HG02852 (cell line): ENCODE measurements around the gene LOXHD1.

Source experiments
- ATAC-seq: cut with Tn5 transposase; IDR thresholded peaks from one replicate; pipeline ENCODE4 v1.9.1; 2021; ENCODE audit warnings: mild to moderate bottlenecking, moderate library complexity; ENCODE audit not compliant: unreplicated experiment

The LOXHD1 gene

DNA sequence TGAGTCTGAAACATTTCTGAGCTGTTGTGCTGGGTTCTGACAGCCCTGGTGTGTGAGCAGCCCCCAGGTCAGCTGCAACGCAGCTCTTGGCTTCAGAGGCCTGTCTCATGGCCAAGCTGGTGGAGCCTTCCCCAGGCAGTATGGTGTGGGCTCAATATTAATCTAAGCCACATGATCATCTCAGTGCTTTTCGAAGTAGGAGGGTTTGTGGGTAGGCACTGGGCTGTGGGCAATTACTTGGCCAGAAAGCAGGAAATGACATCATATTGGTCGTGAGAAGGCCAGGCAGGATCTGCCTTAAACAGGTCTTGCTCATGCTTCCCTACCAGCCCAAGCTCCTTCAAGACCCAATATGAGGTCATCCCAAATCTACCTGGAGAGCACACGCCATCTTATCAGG, 26.9 kb downstream of the LOXHD1 start:
- no peak for ATAC-seq

DNA sequence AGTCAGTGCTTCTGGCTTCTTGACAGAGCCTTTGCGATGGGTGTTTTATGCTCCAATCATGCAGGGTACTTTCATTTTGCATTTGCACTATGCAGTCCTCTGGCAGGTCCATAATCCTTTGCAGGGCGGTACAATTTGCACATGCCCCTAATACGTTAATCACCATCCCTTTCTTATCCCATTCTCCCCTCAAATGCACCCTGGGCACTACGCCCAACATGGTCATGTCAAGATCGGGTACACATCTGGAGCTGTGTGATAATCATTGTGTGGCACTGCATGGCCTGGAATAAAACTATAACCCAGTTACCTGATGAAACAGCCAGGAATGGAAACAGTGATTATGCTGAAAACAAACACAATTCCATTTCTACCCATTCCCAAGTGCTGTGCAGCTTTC, 27.7 kb downstream of the LOXHD1 start:
- ATAC-seq: no peak

DNA sequence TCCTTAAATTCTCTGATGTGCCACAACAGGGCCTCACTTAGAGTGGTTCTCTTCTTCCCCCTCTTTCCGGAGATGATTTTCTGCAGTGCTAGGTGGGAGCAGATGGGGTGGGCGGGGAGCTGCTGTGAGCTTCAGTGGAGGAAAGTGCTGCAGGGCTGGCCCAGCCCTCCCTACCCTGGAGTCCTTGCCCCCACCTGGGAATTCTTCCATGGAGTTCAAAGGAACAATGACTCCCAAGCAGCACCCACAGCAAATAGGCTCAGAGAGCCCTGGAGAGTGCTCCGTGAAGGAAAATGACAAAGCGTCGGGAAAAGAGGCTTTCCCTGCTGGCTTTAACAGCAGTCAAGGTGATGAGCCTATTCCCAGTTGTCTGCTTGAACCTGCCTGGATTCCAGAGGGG, 28.8 kb downstream of the LOXHD1 start:
- no peak for ATAC-seq

DNA sequence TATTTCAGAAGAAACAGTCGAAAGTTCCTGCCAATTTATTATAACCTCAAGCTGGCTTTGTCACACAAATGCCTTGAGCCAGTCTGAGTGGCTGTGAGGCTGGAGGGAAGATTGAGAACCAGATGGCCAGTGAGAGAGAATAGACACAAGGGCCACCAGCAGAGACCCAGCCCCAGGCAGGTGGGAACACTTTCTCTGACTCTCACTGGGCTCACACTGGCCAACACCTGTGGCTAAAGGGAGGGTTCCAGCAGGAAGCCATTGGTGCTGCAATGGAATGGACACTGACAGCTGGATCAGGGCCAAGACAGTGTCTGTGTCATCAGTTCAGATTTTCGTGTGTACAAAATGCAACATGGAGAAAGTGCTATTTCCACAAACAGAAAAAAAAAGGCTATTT, 29.9 kb downstream of the LOXHD1 start:
- ATAC-seq: no peak

DNA sequence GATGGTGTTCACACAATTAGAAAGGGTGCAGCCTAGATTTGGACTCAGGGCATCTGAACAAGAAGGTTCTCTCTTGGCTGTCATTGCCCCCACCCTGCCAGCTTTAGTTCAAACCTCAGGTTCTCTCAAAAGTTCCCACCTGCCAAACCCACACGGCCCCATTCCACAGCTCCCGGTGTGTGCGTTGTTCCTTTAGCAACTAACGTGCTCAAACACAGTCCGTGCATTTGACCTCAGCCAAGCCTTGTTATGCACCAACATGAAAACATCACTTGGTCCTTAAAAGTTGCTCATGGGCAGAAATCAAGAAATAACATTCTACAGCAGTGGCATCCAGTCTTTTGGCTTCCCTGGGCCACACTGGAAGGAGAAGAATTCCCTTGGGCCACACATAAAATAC, 32.0 kb downstream of the LOXHD1 start:
- ATAC-seq: no peak

DNA sequence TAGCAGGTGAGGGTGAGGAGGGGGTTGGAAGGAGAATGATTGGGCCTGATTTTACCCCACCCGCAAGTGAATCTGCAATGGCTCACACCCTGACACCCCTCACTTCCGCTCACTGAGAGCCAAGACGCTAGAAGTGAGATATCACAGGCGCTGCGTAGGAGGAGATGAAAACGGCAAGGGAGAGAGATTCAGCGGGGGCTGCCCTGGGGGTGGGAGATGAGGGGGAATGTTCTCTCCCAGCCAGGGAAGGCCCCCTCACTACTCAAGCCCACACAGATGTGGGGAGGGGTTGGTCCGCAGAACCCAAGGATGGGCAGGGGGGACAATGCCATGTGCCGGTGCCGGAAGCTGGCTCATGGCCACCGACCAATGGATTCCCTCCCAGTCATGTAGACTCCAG, 32.9 kb downstream of the LOXHD1 start:
- ATAC-seq: no peak

DNA sequence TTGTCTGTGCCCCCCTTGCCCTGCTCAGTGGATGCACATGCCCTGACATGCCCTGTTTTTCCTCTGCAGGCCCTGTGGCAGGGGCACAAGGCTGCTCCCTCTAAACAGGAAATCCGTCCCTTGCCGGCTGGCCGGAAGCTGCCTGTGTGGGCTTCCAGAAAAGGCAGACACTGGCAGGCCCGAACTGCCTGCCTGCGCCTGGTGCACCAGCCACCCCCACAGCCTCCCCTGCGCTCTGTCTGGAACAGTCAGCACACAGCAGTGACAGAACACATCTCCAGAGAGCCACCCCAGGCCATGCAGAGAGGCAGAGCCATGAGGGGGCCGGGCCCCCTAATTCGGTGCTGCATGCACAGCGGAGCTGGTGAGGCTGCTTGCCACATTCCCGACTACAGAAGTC, 33.5 kb downstream of the LOXHD1 start:
- ATAC-seq: no peak

DNA sequence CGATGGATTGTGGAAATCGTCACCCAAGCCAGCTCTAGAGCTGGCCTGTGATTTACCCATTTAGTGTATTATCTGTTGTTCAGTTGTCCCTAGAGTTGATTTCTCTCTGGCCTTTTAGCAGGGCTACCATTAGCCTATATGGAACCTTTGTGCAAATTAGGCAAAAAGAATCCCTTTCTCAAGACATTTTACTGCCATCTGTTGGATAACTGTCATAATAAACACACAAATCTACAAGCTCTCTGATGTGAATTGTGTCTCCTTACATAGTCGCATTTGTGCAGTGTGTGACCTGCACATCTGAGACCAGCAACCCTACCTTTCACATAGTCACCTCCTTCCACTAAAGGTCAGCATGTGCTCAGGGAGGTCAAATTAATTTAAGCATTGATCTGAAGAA, 34.0 kb downstream of the LOXHD1 start:
- no peak for ATAC-seq

DNA sequence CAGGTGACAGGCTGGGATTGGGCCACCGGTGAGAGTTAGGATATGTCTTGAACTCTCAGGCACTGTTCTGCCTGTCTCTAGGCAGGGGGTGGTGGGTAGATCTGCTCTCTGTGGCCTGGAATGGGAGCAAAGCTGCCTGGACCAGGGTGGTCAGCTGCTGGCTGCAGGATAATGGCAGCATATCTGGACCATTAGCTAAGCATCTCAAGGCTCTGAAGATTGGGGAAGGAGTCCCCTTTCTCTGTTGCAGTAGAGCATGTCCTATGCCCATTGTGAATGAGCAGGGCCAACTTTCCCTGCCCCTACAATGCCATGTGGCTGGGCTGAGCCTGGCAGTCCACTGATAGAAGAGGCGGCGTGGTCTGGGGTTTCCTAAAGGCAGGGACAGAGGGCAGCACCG, 34.6 kb downstream of the LOXHD1 start:
- no peak for ATAC-seq

DNA sequence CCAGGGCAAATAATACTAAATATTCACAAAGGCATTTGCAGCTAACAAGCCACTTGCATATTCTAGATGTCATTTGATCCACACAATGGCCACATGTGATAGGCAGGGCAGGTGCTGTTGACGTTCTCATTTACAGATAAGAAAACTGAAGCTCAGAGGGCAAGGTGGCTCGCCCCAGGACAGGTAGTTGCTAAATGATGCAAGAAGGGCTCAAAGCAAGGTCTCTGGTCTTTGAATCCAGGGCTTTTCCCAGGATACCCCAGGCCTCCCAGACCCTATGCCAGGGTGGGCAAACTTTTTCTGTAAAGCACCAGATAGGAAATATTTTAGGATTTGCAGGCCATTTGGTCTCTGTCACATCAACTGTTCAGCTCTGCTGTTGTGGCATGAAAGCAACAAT, 35.1 kb downstream of the LOXHD1 start:
- no peak for ATAC-seq

DNA sequence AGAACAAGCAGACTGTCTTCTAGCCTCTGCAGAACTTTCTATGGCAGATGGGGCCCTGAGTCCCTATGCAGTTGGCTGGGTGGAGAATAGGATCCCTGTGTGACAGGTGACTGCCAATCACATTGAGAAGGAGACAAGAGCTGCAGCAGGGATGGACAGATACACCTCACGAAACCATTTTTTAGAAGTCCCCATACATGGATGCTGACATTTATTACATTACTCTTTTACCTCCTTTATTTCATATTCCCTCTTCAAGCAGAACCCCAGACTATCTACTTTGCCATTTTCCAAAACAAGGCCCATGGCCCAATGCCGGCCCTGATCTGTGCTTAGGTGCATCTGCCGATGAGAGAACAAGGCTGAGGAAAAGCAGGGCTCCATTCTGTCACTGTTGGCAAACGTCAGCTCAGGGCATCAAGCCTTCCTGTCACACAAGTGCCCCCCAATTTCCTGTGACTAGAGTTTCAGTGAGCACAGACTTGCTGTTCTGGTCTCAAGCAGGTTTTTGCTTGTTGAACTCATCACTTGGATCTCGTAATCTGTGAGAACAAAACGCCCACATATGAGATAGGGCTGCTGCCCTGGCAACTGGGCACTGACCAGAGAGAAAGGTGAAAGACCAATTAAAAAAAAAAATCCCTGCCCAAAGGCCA, 35.8 kb downstream of the LOXHD1 start:
- no peak for ATAC-seq

DNA sequence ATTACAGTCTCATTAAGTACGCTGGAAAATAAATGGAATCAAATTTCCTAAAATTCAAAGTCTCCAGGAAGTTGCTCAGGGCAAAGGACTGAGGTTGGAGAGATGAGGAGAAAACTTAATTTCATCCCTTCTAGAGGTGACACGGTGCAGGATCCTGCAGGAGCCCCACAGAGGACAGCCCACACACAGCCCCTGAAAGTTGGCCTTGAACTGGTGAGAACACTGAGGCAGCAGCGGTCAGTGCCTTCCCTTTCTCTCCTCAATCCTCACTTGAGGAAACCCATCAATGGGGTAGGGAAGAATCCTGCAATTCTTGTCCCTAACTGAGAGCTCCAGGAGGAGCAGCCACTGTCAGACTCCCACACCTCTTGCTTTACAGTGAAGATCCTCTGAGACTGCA, 37.5 kb downstream of the LOXHD1 start:
- ATAC-seq: no peak

DNA sequence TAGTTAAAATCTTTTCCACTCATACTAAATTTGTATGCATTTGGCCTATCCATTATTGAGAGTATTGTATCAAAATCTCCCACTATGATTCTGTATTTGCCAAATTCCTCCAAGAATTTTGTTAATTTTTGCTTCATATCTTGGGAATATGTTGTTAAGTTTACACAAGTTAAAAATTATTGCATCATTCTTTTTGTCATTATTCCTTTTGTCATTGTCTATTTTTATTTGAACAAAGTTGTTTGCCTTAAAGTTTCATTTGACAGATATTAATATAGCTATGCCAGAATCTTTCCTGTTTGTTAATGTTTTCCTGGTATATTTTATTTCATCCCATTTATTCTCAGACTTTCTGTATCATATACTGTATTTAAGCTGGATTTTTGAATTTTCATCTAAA, 41.3 kb downstream of the LOXHD1 start:
- no peak for ATAC-seq

DNA sequence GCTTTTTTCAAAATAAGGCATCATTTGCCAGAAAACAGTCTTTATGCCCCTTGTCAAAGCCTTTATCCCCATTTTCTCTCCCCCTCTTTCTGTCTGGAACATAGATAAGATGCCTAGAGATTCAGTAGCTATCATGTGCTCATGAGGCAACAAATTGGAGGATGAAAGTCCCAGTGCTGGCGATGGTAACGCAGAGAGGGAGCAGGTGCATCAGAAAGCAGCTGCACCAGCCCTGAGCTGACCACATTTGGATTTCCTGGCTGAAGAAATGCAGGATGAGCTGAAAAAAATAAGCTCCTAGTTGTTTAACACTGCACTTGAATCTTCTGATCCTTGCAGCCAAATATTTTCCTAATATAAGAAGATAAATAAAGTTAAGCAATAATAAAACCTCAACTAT, 48.0 kb downstream of the LOXHD1 start:
- ATAC-seq: no peak

DNA sequence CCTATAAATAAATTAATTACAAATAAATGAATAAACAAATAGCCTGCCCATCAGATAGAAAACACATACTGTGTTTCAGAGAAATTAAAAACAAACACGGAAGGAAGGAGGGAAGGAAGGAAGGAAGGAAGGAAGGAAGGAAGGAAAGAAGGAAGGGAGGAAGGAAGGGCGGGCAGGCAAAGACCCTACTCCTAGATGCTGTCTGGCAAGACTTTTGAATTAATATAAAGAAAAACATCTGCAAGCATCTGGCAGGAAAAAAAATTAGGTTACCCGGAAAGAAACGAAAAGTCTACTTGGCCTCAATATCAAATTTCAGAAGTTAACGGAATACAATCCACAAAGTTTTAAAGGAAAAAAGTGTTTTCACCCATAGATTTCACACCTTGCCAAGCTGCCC, 49.1 kb downstream of the LOXHD1 start:
- no peak for ATAC-seq

DNA sequence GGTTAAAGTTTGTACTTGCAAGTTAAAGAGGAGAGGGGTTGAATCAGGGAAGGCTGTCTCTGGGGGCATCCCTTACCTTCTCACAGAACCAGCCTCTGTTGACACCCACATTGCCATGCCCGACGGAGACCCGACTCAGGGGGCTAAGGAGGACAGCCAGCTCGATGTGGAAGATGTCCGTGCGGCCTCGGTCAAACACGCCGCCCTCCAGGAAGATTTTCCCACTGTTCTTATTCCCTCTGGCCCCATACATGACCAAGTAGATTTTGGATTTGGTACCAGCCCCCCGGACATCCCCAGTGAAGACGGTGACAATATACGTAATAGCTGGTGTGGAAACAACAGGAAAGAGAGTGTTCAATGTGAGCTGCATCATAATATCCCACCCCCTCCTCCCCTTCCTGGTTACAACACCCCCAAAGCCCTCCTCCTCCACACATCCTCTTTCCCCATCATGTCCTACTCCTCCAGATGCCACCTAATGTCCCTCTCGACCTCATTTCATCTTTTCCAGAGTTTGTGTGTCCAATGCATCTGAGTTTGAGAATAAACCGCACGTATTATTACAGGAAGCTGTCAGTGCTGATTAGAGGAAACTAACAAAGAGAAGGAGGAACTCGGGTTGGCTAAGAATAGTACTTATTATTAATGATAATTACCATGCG, 55.7 kb downstream of the LOXHD1 start:
- ATAC-seq: no peak

DNA sequence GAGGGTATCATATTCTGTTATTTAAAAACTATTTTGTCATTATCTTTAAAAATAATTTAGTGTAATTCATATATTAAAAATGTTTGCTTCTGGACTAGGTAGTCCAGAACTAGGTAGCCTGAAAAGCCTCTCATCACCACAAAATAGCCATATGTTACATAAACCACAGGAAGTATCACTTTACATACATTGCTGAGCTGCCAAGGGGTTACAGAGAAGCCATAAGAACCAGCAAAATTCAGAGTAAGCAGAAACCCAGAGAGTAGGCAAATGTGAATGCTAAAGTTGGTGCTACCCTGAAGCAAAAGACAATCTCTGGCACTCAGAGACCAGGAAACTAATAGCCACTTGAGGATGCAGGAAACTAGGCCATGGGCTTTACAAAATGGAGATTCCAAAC, 60.9 kb downstream of the LOXHD1 start:
- ATAC-seq: no peak

DNA sequence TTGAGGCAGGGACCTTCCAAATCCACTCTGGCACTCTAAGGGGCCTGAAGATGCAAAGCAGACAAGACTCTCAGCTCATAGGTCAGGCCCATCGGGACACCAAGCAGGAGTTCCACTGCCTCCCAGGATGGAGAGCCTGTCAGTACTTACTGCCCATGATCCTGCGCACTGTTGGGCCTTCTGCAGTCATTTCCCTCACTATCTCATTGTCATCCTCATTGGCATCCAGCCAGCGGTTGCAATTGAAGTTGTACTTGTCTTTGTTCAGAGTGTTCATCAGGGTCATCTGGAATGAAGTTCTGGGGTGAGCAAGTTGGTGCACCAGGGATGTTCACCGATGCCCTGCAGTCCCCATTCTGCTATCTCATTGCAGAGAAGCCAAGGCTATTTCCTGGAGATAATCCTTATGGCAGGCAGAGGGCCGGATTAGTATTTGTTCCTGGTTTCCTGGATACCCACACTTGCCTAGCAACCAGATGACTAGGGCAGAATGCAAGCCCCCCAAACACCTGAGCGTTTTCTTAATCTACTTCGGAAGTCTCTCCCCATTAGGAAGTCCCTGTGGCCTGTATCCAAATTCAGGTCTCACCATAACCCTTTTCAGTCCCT, 65.1 kb downstream of the LOXHD1 start:
- no peak for ATAC-seq

DNA sequence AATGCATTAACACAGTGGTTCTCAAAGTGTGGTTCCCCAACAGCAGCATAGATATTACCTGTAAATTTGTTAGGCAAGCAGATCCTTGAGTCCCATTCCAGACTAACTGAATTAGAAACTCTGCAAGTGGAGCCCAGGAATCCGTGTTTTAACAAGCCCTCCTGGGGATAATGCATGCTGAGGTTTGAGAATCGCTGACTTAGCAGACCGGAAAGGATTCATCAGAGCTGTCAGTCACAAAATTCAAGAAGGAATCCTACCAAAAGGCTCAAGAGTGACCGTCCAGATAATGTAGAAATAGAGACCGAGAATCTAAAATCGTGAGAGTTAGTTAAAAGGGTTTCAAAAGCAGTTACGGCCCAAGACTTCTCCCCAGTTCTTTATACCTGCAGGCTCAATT, 66.9 kb downstream of the LOXHD1 start:
- ATAC-seq: no peak

DNA sequence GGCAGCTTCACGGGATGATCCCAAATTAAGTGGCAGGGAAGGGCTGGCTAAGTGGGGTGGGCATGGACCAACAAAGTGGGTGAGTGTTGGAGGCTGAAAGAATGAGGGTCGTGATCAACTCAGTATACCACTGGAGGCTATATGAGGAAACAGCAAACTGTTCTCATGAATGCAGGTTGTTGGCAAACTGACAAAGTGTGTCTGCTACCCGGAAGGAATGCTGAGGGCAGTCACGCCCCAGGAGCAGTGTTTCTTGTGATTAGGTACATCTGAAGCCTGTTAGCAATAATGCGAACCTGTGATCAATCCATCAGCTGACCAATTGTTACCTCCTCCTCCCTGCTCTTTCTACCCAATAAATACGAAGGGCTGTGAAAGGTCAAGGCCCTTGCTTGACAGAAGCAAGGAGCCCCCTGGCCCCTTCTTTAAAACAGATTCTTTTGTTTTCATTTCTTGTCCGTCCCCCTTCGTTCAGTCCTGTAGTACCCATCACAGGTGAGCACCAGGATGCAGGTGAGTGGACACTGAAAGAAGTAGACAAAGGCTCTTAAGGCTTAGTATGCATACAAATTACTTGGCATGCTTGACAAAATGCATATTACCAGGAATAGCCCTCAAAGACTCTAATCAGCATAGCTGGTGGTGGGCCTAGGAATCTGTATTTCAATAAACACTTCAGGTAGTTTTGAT, 67.9 kb downstream of the LOXHD1 start:
- no peak for ATAC-seq

DNA sequence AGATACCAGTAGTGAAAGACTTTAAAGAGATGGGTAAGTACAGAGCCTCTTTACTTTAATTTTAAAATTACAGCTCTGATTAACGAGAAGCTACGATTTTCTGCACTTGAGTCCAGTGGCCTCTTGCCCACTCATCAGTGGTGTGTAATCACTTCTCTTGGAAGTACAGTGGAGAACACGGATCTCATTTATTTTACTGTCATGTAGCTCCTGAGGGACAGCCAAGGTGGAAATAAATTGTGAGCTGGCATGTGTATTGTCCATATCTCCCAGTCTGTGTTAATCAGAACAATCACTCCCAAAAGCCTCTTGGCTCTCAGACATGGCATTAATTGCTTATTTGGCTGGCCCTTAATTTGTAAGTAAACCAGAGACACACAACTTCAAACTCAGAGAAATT, 69.4 kb downstream of the LOXHD1 start:
- ATAC-seq: no peak

DNA sequence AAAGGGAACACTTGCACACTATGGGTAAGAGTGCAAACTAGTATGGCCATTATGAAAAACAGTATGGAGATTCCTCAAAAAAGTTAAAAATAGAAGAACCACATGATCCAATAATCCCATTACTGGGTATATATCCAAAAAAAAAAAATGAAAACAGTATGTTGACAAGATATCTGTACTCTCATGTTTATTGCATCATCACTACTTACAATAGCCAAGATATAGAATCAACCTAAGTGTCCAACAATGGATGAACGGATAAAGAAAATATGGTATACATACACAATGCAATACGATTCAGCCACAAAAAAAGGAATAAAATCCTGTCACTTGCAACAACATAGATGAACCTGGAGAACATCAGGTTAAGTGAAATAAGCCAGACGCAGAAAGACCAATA, 73.3 kb downstream of the LOXHD1 start:
- no peak for ATAC-seq
